PC-3 (cell line): ENCODE measurements around the gene MARCKSL1. TPM values are rescaled to one million over a fixed set of nuclear protein-coding genes. Genes with fewer than 3 reads are reported as not detected.

Experiments
- ATAC-seq: fragments of 200-7000 bp; cut with Tn5 transposase; 2 replicates; pipeline ENCODE4 v1.9.1; 2020; ENCODE audit warnings: mild to moderate bottlenecking, moderate library complexity
- BruUV-seq: library from RNA; stranded (reverse); fragments of 400-500 nt; replicated peaks from 2 replicates; lab custom pipeline; 2021; lab: Mats Ljungman, UMichigan
- CTCF ChIA-PET: fragments of 300-600 bp; sonication (Branson Sonifier 250); formaldehyde crosslinking; loops from one replicate; lab custom pipeline; 2022; ENCODE audit warnings: antibody characterized with exemption; lab: Charles Lee
- POLR2A ChIA-PET: fragments of 300-600 bp; sonication (Branson Sonifier 250); formaldehyde crosslinking; loops from one replicate; lab custom pipeline; 2022; ENCODE audit warnings: antibody characterized with exemption; ENCODE audit not compliant: unreplicated experiment; lab: Charles Lee
- DNase-seq: peaks from one replicate; pipeline ENCODE4 v3.0.0-alpha.2; 2015
- H2AFZ ChIP-seq: fragments of 300-600 bp; sonication (generic); 2 replicates; pipeline ENCODE4 v1.6.0; 2016; ENCODE audit warnings: antibody characterized with exemption, low read length
- H3F3A ChIP-seq: fragments of 300-600 bp; sonication (generic); one replicate; pipeline ENCODE4 v1.6.0; 2017; ENCODE audit warnings: antibody characterized with exemption, low read length, control low read depth, mild to moderate bottlenecking; ENCODE audit not compliant: unreplicated experiment
- H3K27ac ChIP-seq: fragments of 300-600 bp; sonication (generic); 2 replicates; pipeline ENCODE4 v1.5.1; 2016; ENCODE audit warnings: mild to moderate bottlenecking, low read length
- H3K27me3 ChIP-seq: fragments of 300-600 bp; sonication (generic); 2 replicates; pipeline ENCODE4 v1.6.1; 2016; ENCODE audit warnings: low read length, mixed read lengths
- H3K36me3 ChIP-seq: fragments of 300-600 bp; sonication (generic); 2 replicates; pipeline ENCODE4 v1.6.1; 2016; ENCODE audit warnings: low read depth, mixed run types, low read length, mixed read lengths
- H3K4me1 ChIP-seq: fragments of 300-600 bp; sonication (generic); 2 replicates; pipeline ENCODE4 v1.5.1; 2016; ENCODE audit warnings: low read length; ENCODE audit not compliant: insufficient read depth
- H3K4me2 ChIP-seq: fragments of 300-600 bp; sonication (generic); 2 replicates; pipeline ENCODE4 v1.6.0; 2016; ENCODE audit warnings: low read length
- H3K4me3 ChIP-seq: fragments of 300-600 bp; sonication (generic); 2 replicates; pipeline ENCODE4 v1.5.1; 2016; ENCODE audit warnings: mild to moderate bottlenecking, low read length, mixed read lengths
- H3K79me2 ChIP-seq: fragments of 300-600 bp; sonication (generic); 2 replicates; pipeline ENCODE4 v1.6.1; 2017; ENCODE audit warnings: low read length, mixed read lengths
- H3K9ac ChIP-seq: fragments of 300-600 bp; sonication (generic); 2 replicates; pipeline ENCODE4 v1.6.0; 2016; ENCODE audit warnings: mild to moderate bottlenecking, low read length
- H3K9me2 ChIP-seq: fragments of 300-600 bp; sonication (generic); replicated peaks from 2 replicates; pipeline ENCODE4 v1.6.1; 2016; ENCODE audit warnings: mixed run types, low read length, mixed read lengths
- H3K9me3 ChIP-seq: fragments of 300-600 bp; sonication (generic); 2 replicates; pipeline ENCODE4 v1.6.1; 2016; ENCODE audit warnings: low read length, mixed read lengths
- H4K20me1 ChIP-seq: fragments of 300-600 bp; sonication (generic); 2 replicates; pipeline ENCODE4 v1.6.1; 2016; ENCODE audit warnings: low read length, mixed read lengths
- EZH2 ChIP-seq: fragments of 300-600 bp; sonication (generic); IDR thresholded peaks from one replicate; pipeline ENCODE4 v1.6.1; 2017; ENCODE audit warnings: antibody characterized with exemption, mild to moderate bottlenecking, low read length; ENCODE audit not compliant: unreplicated experiment
- EZH2phosphoT487 ChIP-seq: fragments of 300-600 bp; sonication (generic); IDR thresholded peaks from 2 replicates; pipeline ENCODE4 v1.6.1; 2018; ENCODE audit warnings: mild to moderate bottlenecking, antibody characterized with exemption, low read length, borderline replicate concordance
- intact Hi-C: fragments of 100-400 bp; cut with micrococcal nuclease; formaldehyde crosslinking; loops from 2 replicates; pipeline ENCODE4 v1.9.0; 2023
- total RNA-seq: library from RNA; depleted of rRNA; stranded (reverse); fragments of >200 nt; gene quantifications from 2 replicates; pipeline ENCODE4 v1.2.3, GENCODE V29; 2014
- TF ChIP-seq, protein P1 (sequence below): fragments of 300-600 bp; sonication (generic); conservative IDR thresholded peaks from 2 replicates; pipeline ENCODE4 v1.5.1; 2017; ENCODE audit warnings: antibody characterized with exemption, low read depth, mild to moderate bottlenecking, low read length

The MARCKSL1 gene
- total RNA-seq, 1 experiment from 2014 or later: 159 TPM

DNA sequence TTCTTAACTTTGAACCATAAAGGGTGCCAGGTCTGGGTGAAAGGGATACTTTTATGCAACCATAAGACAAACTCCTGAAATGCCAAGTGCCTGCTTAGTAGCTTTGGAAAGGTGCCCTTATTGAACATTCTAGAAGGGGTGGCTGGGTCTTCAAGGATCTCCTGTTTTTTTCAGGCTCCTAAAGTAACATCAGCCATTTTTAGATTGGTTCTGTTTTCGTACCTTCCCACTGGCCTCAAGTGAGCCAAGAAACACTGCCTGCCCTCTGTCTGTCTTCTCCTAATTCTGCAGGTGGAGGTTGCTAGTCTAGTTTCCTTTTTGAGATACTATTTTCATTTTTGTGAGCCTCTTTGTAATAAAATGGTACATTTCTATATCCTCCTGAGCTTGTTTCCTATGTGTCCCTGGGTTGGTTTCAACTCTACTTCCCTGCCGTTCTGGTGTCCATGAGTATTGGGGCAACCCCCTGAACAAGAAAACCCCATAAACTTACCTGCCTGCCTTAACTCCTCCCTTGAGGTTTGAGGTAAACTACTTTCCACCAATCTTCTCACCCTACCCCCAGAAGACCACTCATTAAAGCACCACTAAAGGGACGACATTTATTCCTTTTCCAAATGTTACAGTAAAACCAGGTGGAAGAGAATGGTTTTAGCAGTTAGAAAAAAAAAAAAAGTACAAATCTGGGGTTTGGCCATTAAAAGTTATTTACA lies 2.6 kb downstream of the MARCKSL1 start:
- intact Hi-C loops: loop anchor here (5.0 kb wide), 1 partner anchor 91 kb away; no protein-coding TSS in a partner anchor
- TSS peak; percentile 47 for BruUV-seq

DNA sequence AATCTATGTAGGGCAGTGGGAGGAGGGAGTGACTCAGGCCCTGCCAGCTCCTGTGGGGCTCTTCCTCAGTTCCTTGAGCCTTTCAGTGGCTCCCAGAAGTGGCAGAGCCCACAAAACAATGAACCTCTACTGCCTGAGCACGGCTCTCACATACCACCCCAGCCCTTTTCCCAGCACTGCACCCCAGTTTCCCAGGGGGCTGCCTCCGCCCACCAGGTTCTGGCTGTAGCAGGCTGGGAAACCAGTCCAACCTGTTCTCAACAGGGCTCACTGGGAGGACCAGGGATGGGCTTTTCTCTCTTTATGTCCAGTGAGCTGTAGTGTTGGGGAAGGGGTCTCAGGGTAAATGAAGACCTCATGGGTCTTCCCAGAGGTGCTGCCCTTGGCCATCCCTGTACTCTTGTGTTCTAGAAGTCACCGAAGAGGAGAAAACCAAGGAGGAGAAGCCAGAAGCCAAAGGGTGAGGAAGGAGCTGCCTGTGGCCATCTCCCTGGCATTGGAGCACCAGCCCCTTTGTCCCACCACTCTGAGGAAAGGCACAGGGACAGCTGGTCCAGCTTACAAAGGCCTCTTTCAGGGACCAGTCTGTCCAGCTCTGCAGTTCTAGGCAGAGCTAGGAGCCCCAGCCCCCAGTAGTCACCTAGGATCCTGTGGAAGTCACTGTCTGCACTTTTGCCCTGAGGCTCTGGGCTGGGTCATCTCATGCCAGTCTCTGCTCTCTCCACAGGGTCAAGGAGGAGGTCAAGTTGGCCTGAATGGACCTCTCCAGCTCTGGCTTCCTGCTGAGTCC lies 3.5 kb downstream of the MARCKSL1 start:
- Histone ChIP-seq H4K20me1 (peaks cover 27% of the 10 kb centered on the region), H3F3A (peaks cover 3% of the 10 kb centered on the region), H3K27ac (peak overlapping the region; percentile 44), H3K4me2 (peak overlapping the region; percentile 21), H3K4me1 (peaks cover 43% of the 10 kb centered on the region), H3K79me2 (peaks cover 23% of the 10 kb centered on the region), H3K9me2 (no peaks in the 10 kb centered on the region), H3K36me3 (peaks cover 44% of the 10 kb centered on the region), H3K4me3 (no peak overlapping the region), H2AFZ (no peak overlapping the region), H3K9me3 (no peaks in the 10 kb centered on the region), H3K27me3 (no peaks in the 10 kb centered on the region), H3K9ac (no peak overlapping the region)
- intact Hi-C loops: loop anchor here (5.0 kb wide), 1 partner anchor 90 kb away; no protein-coding TSS in a partner anchor
- CTCF ChIA-PET: interaction anchor here (0.5 kb wide), 1 partner anchor 38 kb away, joined by 3 read pairs; no protein-coding TSS in a partner anchor
- ATAC-seq (0 out of 2 replicates have a peak, but pooled peaks have one; percentile 6), DNase-seq (peak; percentile 50)
- no TSS peak for BruUV-seq
- TF ChIP-seq, protein P1, sequence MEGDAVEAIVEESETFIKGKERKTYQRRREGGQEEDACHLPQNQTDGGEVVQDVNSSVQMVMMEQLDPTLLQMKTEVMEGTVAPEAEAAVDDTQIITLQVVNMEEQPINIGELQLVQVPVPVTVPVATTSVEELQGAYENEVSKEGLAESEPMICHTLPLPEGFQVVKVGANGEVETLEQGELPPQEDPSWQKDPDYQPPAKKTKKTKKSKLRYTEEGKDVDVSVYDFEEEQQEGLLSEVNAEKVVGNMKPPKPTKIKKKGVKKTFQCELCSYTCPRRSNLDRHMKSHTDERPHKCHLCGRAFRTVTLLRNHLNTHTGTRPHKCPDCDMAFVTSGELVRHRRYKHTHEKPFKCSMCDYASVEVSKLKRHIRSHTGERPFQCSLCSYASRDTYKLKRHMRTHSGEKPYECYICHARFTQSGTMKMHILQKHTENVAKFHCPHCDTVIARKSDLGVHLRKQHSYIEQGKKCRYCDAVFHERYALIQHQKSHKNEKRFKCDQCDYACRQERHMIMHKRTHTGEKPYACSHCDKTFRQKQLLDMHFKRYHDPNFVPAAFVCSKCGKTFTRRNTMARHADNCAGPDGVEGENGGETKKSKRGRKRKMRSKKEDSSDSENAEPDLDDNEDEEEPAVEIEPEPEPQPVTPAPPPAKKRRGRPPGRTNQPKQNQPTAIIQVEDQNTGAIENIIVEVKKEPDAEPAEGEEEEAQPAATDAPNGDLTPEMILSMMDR: no peak
- no peak for TF ChIP-seq EZH2
- no peak for TF ChIP-seq EZH2phosphoT487
- POLR2A ChIA-PET: interaction anchor here (0.6 kb wide), 1 partner anchor 617 kb away, joined by 3 read pairs; no protein-coding TSS in a partner anchor

More for the DNA sequence above, 2.6 kb downstream of the MARCKSL1 start:
- H3K9me3 ChIP-seq: no peaks in the 10 kb centered on the region
- H2AFZ ChIP-seq: no peak overlapping the region
- H3F3A ChIP-seq: peaks cover 3% of the 10 kb centered on the region
- TF ChIP-seq EZH2 (no peak), EZH2phosphoT487 (no peak)
- TF ChIP-seq, protein P1: no peak
- DNase-seq (no peak), ATAC-seq (no peak)
- CTCF ChIA-PET: interaction anchor here (0.5 to 0.8 kb wide), 2 partner anchors 12 to 39 kb away, joined by 3 to 5 read pairs; no protein-coding TSS in a partner anchor
- peaks cover 23% of the 10 kb centered on the region for H3K79me2 ChIP-seq
- H3K9me2 ChIP-seq: no peaks in the 10 kb centered on the region
- H3K4me2 ChIP-seq: peak overlapping the region; percentile 98
- H3K36me3 ChIP-seq: peaks cover 36% of the 10 kb centered on the region
- H3K4me1 ChIP-seq: peaks cover 52% of the 10 kb centered on the region
- H3K9ac ChIP-seq: no peak overlapping the region
- peak overlapping the region; percentile 86; the same call in 1 of the 2 replicates for H3K4me3 ChIP-seq
- H3K27ac ChIP-seq: no peak overlapping the region
- H4K20me1 ChIP-seq: peaks cover 27% of the 10 kb centered on the region
- H3K27me3 ChIP-seq: no peaks in the 10 kb centered on the region
- POLR2A ChIA-PET: interaction anchor here (0.6 kb wide), 1 partner anchor 618 kb away, joined by 3 read pairs; no protein-coding TSS in a partner anchor
